KBM-7 (cell line): ENCODE measurements around the gene GPC4.
"Not testable (repeated sequence)": the region's sequence is repeated elsewhere in the genome, so short reads cannot be mapped to it uniquely, and the experiment has no call there.

Source experiments
- DNase-seq: peaks from one replicate; pipeline ENCODE4 v3.0.0-alpha.2; 2015
- in situ Hi-C: fragments of 300-500 bp; cut with MboI; formaldehyde crosslinking; loops from 2 replicates; pipeline ENCODE4 v1.14.3; 2020; ENCODE audit warnings: low sequenced_read_pairs, low pct_unique_long_range_greater_than_20kb, mixed read lengths

The GPC4 gene

GRCh38 chrX:133323431-133323830 lies 91.9 kb downstream of the GPC4 start:
- no peak for DNase-seq
- in situ Hi-C loops, result no loop called here

GRCh38 chrX:133322269-133322668 lies 93.0 kb downstream of the GPC4 start:
- in situ Hi-C loops, DNase-seq: not testable (repeated sequence)

DNA sequence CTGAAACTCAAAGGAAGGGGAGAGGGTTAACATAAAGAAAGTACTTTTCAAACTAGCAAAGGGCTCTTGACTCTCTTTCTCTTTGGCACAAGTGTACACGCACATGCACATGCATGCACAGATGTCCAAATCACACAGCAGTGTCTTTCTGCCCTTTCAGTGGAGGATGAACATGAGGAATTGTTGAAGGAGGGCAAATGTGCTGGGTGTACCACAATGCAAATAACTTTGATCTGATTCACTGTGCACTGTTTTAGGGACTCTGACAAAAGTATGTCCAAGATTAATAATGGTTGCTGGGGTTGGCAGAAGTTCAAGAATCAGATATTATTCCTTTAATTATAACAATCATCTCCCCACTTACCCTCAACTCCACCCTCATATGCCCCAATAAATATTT lies 93.8 kb downstream of the GPC4 start:
- no peak for DNase-seq
- in situ Hi-C loops, result no loop called here

DNA sequence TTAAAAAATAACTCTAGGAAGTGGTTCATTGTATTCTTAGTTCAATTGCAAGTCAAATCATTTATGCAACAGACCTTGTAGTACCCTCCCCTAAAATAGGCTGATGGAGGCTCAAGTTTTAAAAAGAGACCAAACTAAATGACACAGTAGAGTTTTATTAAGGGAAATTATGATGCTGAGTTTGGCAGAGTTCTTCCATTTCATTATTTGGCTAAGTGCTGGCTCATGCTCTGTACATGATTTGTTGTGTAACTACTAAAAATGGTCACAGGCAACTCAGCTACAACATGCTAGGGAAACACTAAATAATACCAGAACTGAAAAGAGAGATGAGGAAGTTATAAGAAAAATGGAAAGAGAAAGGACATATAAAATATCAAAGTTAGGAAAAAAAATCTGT lies 101.0 kb downstream of the GPC4 start:
- in situ Hi-C loops, result no loop called here

GRCh38 chrX:133308499-133308897 lies 106.8 kb downstream of the GPC4 start:
- in situ Hi-C loops, result no loop called here
- DNase-seq, result no peak

More for the DNA sequence above, 101.0 kb downstream of the GPC4 start:
- DNase-seq, result no peak

- in situ Hi-C loops, result no loop called here
- DNase-seq, result no peak
Observed at GRCh38 chrX:133307637-133308498, 107.4 kb downstream of the GPC4 start.

DNA sequence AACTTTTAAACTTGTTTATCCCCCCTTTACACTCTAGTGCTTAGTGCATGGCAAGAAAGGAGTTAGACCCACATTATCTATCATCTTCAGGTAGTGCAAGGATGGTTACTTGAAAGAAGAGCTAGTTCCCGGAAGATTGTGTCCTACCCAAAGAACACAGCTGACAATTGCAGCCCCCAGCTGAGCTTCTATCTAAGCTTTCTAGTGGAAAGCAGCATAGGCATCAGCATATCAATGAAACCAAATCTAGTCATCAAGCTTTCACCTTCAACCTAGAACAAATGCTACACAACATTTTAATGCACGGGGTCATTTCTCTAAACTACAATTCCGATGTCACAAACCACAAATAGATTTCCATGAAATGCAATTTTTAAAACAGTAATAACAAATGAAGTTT lies 108.2 kb downstream of the GPC4 start:
- DNase-seq, result no peak
- in situ Hi-C loops, result no loop called here

- in situ Hi-C loops, result no loop called here
- no peak for DNase-seq
Observed at GRCh38 chrX:133306316-133306715, 109.0 kb downstream of the GPC4 start.

DNA sequence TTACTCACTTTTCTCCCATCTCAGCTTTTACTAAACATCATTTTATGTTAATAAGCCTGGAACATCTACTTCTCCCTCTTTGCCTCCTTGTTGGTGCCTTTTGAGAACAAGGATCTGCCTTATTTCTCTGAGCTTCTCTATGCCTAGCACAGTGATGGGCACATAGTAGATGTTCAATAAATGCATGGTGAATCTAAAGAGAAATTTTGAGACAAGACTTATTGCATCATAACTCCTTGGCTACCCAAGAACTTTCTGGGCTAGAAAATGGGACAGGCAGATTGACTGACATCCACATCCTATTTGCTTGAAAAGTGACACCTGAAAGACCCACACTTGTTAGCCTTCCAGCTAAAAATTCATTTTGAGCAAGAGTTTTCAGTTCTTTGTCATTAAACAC lies 109.9 kb downstream of the GPC4 start:
- DNase-seq, result no peak
- in situ Hi-C loops, result no loop called here

- in situ Hi-C loops, result no loop called here
- no peak for DNase-seq
Observed at GRCh38 chrX:133302775-133303445, 112.4 kb downstream of the GPC4 start.

DNA sequence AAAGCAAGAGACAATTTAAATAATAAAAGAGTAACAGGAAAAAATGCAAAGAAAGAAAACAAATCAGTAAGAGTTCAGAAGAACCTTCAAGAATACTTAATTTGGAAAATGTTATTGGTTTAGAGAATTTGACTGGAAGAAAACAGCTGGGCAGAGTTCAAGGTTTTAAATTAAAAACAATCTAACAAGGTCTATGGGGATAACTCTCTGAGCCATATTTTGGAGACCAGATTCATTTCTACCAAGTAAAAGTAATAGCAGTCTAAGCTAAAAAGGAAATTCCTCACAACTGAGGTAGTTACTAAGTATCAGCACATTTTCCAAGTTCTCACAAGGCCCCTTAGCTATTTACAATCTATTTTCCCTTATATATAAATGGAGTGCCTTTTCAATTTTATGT lies 114.7 kb downstream of the GPC4 start:
- no peak for DNase-seq
- in situ Hi-C loops, result no loop called here

- in situ Hi-C loops, result no loop called here
- DNase-seq, result no peak
Observed at GRCh38 chrX:133297284-133297683, 118.0 kb downstream of the GPC4 start.

DNA sequence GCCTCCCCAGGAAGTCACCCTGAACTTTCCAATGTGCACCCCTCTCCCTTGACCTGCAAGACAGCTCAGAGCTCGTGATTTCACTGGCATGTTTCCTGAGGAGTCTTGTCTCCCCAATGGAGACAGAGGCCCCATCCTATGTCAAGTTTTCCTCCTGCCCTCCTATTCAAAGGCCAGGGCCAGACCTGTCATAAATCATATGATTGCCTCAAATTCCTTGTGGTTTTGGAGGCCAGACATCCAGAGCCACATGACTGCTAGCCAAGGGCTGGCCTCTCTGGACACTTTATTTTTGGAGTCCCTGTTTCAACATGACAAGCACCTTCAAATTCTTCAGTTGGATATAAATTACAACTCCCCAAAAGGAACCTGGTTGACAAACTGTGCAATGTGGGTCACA lies 121.2 kb downstream of the GPC4 start:
- in situ Hi-C loops, result no loop called here
- DNase-seq, result no peak

GRCh38 chrX:133290076-133290475 lies 125.2 kb downstream of the GPC4 start:
- in situ Hi-C loops, result no loop called here

GRCh38 chrX:133287860-133288259 lies 127.4 kb downstream of the GPC4 start:
- DNase-seq, result no peak
- in situ Hi-C loops, result no loop called here

More at GRCh38 chrX:133290076-133290475, 125.2 kb downstream of the GPC4 start:
- DNase-seq, result no peak

GRCh38 chrX:133285341-133285740 lies 129.9 kb downstream of the GPC4 start:
- in situ Hi-C loops, result no loop called here
- DNase-seq, result no peak

DNA sequence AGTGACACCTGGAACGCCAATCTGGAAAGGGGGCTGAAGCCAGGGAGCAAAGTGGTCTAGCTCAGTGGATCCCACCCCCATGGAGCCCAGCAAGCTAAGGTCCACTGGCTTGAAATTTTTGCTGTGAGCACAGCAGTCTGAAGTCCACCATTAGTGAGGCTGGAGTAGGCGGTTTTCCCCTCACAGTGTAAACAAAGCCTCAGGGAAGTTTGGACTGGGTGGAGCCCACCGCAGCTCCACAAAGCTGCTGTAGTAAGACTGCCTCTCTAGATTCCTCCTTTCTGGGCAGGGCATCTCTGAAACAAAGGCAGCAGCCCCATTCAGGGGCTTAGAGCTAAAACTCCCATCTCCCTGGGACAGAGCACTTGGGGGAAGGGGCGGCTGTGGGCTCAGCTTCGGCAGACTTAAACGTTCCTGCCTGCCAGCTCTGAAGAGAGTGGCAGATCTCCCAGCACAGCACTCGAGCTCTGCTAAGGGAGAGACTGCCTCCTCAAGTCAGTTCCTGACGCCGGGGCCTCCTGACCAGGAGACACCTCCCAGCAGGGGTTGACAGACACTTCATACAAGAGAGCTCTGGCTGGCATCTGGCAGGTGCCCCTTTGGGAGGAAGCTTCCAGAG lies 136.1 kb downstream of the GPC4 start:
- in situ Hi-C loops, DNase-seq: not testable (repeated sequence)

DNA sequence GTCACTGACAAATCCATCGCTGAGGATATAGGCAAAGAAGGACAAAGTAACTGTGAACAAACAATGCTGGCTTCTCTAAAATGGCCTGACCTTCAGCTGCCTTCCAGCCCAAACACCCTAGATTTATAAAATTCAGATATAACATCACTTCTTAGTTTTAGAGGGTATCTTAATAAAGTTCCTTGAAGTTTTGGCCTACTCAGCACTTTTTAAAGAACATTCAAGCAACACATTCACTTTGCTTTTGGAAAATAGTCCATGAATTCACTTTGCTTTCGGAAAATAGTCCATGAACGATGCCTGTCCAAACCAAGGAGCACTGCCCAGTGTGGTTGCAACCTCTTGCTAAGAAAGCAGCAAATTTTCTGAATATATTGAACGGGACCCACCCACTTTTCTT lies 142.1 kb downstream of the GPC4 start:
- no peak for DNase-seq
- in situ Hi-C loops, result no loop called here

DNA sequence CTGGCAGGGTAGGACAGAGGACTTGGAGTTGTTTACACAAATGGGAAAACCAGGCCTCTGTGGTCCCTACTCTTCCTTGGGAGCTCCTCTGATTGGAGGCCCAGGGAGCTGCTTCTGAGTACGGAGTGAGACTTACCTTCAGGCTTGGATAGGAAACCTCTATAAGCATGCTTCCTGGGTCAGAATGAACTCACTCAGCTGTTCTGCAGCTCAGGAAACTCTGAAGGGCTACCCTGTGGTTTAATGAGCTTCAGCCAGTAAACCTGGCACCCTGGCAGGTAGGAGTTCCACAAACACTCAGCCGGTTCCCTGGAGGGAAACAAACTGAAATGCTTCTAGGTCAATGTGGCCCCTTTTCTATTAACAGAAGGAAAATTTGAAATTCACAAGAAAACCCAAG lies 146.1 kb downstream of the GPC4 start:
- in situ Hi-C loops, result no loop called here
- DNase-seq, result no peak

DNA sequence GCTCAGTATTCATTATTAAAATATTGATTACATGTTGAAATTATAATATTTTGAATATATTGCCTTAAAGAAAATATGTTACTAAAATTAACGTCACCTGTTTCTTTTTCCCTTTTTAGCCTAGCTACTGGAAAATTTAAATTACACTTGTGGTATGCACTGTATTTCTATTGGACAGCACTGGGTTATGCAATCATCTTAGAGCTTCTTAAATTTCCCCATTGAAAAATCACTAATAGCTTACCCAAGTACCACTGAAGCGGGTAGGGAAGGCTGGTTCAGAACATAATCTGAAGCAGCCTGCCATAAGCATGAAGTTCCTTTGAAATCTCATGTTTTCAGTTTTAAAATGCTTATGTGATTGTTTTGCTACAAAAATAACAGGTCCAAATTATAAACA lies 147.7 kb downstream of the GPC4 start:
- in situ Hi-C loops, result no loop called here
- no peak for DNase-seq
